Endothelial cell of umbilical vein (primary cell): Measurements from ENCODE around the gene HDAC10. TPM values are rescaled to one million over a fixed set of nuclear protein-coding genes. Genes with fewer than 3 reads are reported as not detected.

Source experiments
- BruUV-seq: library from RNA; stranded (reverse); fragments of 400-500 nt; replicated peaks from 2 replicates; lab custom pipeline; 2021; lab: Mats Ljungman, UMichigan
- CTCF ChIA-PET: fragments of 300-600, 350-600 bp; sonication (Branson Sonifier 250); formaldehyde crosslinking; loops from one replicate; lab custom pipeline; 2021; ENCODE audit warnings: antibody characterized with exemption, inconsistent platforms; lab: Charles Lee
- POLR2A ChIA-PET: fragments of 300-600, 350-600 bp; sonication (Branson Sonifier 250); formaldehyde crosslinking; loops from one replicate; lab custom pipeline; 2021; ENCODE audit warnings: antibody characterized with exemption, inconsistent platforms; lab: Charles Lee
- DNase-seq: peaks from one replicate; pipeline ENCODE4 v3.0.0-alpha.2; 2011; ENCODE audit warnings: low read depth, low spot score
- FAIRE-seq: peaks from 2 replicates; lab custom pipeline; 2011; peaks lifted over from hg19 to GRCh38; lab: Jason Lieb, UNC
- H2AFZ ChIP-seq: 2 replicates; pipeline ENCODE4 v1.6.0; 2012; ENCODE audit warnings: low read depth, low read length, control low read depth, inconsistent platforms
- H3K27ac ChIP-seq: 2 replicates; pipeline ENCODE4 v1.5.1; 2011; ENCODE audit warnings: low read depth, mild to moderate bottlenecking, control low read depth, low read length, moderate library complexity; ENCODE audit not compliant: insufficient read depth
- H3K27me3 ChIP-seq, 2 experiments: 2 replicates each; pipeline versions ENCODE4 v1.6.0 to v1.6.1; 2011; ENCODE audit warnings: low read length in 2 of 2, mixed read lengths in 1 of 2; ENCODE audit not compliant: control insufficient read depth in 2 of 2, insufficient read depth in 2 of 2
- H3K36me3 ChIP-seq, 2 experiments: 2 replicates in 1 of 2; 3 replicates in 1 of 2; pipeline ENCODE4 v1.5.1; 2011; ENCODE audit warnings: low read length in 2 of 2, mild to moderate bottlenecking in 1 of 2, moderate library complexity in 1 of 2; ENCODE audit not compliant: control insufficient read depth in 2 of 2, insufficient read depth in 2 of 2; ENCODE audit errors: extremely low read depth in 1 of 2
- H3K4me1 ChIP-seq: 3 replicates; pipeline ENCODE4 v1.5.1; 2011; ENCODE audit warnings: mild to moderate bottlenecking, low read length; ENCODE audit not compliant: control insufficient read depth, insufficient read depth; ENCODE audit errors: extremely low read depth
- H3K4me2 ChIP-seq: 2 replicates; pipeline ENCODE4 v1.6.1; 2011; ENCODE audit warnings: low read length, control low read depth, mixed read lengths; ENCODE audit not compliant: insufficient read depth
- H3K4me3 ChIP-seq, 3 experiments: fragments of 200-600 bp in 1 of 3; sonication (generic), shearing (Covaris generic) in 1 of 3; replicated peaks in 1 of 3; 2 replicates each; pipeline ENCODE4 v1.5.1; 2011 to 2016; ENCODE audit warnings: control low read depth in 3 of 3, low read length in 3 of 3, mild to moderate bottlenecking in 2 of 3, inconsistent platforms in 1 of 3, low read depth in 1 of 3, moderate library complexity in 1 of 3; ENCODE audit not compliant: insufficient read depth in 1 of 3
- H3K79me2 ChIP-seq: 2 replicates; pipeline ENCODE4 v1.6.0; 2012; ENCODE audit warnings: low read length, inconsistent platforms; ENCODE audit not compliant: control insufficient read depth, insufficient read depth
- H3K9ac ChIP-seq: replicated peaks from 2 replicates; pipeline ENCODE3; 2011; ENCODE audit warnings: low read length, control low read depth; ENCODE audit not compliant: insufficient read depth; ENCODE audit errors: extremely low read depth
- H3K9me1 ChIP-seq: replicated peaks from 3 replicates; pipeline ENCODE4 v1.6.0; 2011; ENCODE audit warnings: mild to moderate bottlenecking, low read length; ENCODE audit not compliant: control insufficient read depth, insufficient read depth; ENCODE audit errors: extremely low read depth
- H3K9me3 ChIP-seq: replicated peaks from 2 replicates; pipeline ENCODE4 v1.5.1; 2012; ENCODE audit warnings: low read length, inconsistent platforms; ENCODE audit not compliant: control insufficient read depth, insufficient read depth
- H4K20me1 ChIP-seq: replicated peaks from 2 replicates; pipeline ENCODE3; 2011; ENCODE audit warnings: mild to moderate bottlenecking, low read length; ENCODE audit not compliant: control insufficient read depth, insufficient read depth; ENCODE audit errors: extremely low read depth
- EZH2 ChIP-seq: IDR thresholded peaks from 2 replicates; pipeline ENCODE4 v1.6.1; 2012; ENCODE audit warnings: borderline replicate concordance, low read depth, mild to moderate bottlenecking, moderate library complexity, low read length, inconsistent platforms; ENCODE audit not compliant: severe bottlenecking
- FOS ChIP-seq: IDR thresholded peaks from 2 replicates; pipeline ENCODE4 v1.6.1; 2011; ENCODE audit warnings: mild to moderate bottlenecking, low read length, moderate library complexity, borderline replicate concordance; ENCODE audit not compliant: insufficient read depth
- GATA2 ChIP-seq: IDR thresholded peaks from 2 replicates; pipeline ENCODE4 v1.7.0; 2011; ENCODE audit warnings: low read depth, mild to moderate bottlenecking, moderate library complexity, mixed read lengths, low read length; ENCODE audit not compliant: insufficient read length, insufficient read depth
- JUN ChIP-seq: IDR thresholded peaks from 2 replicates; pipeline ENCODE4 v1.6.1; 2011; ENCODE audit warnings: borderline replicate concordance, low read depth; ENCODE audit not compliant: insufficient read length, insufficient read depth
- MYC ChIP-seq: IDR thresholded peaks from one replicate; pipeline ENCODE4 v1.6.1; 2011; ENCODE audit warnings: mild to moderate bottlenecking, low read depth, low read length
- POLR2A ChIP-seq: IDR thresholded peaks from 2 replicates; pipeline ENCODE4 v1.6.1; 2012; ENCODE audit warnings: low read depth, mild to moderate bottlenecking, control low read depth, low read length
- POLR2AphosphoS5 ChIP-seq: IDR thresholded peaks from 2 replicates; pipeline ENCODE4 v1.6.1; 2012; ENCODE audit warnings: low read depth, mild to moderate bottlenecking, control low read depth, low read length, moderate library complexity; ENCODE audit not compliant: insufficient read depth
- dilution Hi-C: fragments of 300-500 bp; cut with MboI; formaldehyde crosslinking; loops from one replicate; pipeline ENCODE4 v1.15.0; 2019; ENCODE audit warnings: low sequenced_read_pairs; ENCODE audit not compliant: extremely low pct_ligation_motif_present
- intact Hi-C: fragments of 100-400 bp; cut with micrococcal nuclease; formaldehyde crosslinking; loops from one replicate; pipeline ENCODE4 v1.10.0; 2022
- polyA plus RNA-seq, 4 experiments: library from polyadenylated mRNA; depleted of rRNA in 3 of 4; stranded (reverse) in 3 of 4; unstranded in 1 of 4; fragments of >200 nt; gene quantifications; 2 replicates each; pipeline versions ENCODE4 v1.2.1 to v1.2.3, GENCODE V29; 2011 to 2012; ENCODE audit warnings: missing spikeins in 1 of 4
- total RNA-seq: library from RNA; stranded (reverse); gene quantifications from 2 replicates; pipeline ENCODE4 v1.2.3, GENCODE V29; 2021
- TF ChIP-seq, protein P1 (sequence below): IDR thresholded peaks from 2 replicates; pipeline ENCODE4 v1.6.1; 2011; ENCODE audit not compliant: insufficient read depth, insufficient read length
- TF ChIP-seq, protein P2 (sequence below), 2 donors: IDR thresholded peaks; 1 replicate in 1 of 2; 2 replicates in 1 of 2; pipeline ENCODE4 v1.5.1; 2011; ENCODE audit warnings: low read length in 2 of 2, mild to moderate bottlenecking in 2 of 2, moderate library complexity in 2 of 2, control low read depth in 1 of 2, inconsistent platforms in 1 of 2, low read depth in 1 of 2; ENCODE audit not compliant: insufficient read depth in 1 of 2; ENCODE audit errors: extremely low read depth in 1 of 2

The HDAC10 gene
- total and polyA plus RNA-seq, 2 donors (not counting 3 experiments of a cell fraction or from before 2014, with no cell fraction given), result 32.6 to 47.0 TPM

DNA sequence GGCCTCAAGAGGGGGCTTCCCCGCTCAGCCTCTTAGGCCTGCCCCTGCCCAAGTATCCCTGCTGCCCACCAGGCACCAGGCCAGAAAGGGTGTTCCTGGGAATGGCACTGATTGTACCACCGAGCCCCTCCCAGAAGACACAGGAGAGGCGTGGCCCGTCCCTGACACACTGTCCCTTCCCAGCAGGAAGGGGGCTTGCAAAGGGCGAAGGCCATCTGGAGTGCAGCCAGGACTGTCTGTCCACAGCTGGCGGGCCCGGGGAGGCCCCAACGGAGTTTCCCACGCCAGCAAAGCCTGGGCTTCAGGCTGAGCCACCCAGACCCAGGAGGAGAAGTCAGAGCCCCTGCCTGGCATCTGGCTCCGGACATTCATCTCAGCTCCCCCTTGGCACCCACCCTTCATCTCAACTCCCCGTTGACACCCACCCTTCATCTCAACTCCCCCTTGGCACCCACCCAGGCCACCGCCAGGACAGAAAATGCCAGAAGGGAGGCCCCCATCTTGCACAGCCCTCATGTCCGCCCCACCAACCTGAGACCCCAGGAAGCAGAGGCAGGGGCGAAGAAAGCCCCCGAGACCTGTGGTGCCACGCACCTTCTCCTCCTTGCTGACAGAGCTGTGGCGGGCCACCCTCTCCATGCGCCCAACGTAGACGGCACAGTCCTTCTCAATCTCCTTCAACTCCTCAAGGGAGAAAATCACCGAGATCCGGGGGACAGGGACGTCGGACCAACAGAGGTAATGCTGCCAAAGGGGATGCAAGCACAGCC is 25.7 kb downstream of the HDAC10 start:
- Histone ChIP-seq H4K20me1 (no peaks in the 10 kb centered on the region), H3K9me1 (no peaks in the 10 kb centered on the region), H3K79me2 (no peaks in the 10 kb centered on the region), H3K4me1 (no peaks in the 10 kb centered on the region), H3K36me3 (peaks cover 3 to 47% of the 10 kb centered on the region in 2 experiments), H3K9me3 (no peaks in the 10 kb centered on the region), H3K4me2 (no peak overlapping the region), H3K4me3 (no peak overlapping the region), H3K27ac (no peak overlapping the region), H2AFZ (no peak overlapping the region), H3K27me3 (no peaks in the 10 kb centered on the region), H3K9ac (no peak overlapping the region)
- DNase-seq, result no peak
- BruUV-seq, result no TSS peak
- no peak for FAIRE-seq
- intact Hi-C loops (no loop called here), dilution Hi-C loops (no loop called here)
- TF ChIP-seq GATA2 (no peak), FOS (no peak), MYC (no peak), POLR2AphosphoS5 (no peak), POLR2A (no peak), JUN (no peak)
- TF ChIP-seq, protein P1, sequence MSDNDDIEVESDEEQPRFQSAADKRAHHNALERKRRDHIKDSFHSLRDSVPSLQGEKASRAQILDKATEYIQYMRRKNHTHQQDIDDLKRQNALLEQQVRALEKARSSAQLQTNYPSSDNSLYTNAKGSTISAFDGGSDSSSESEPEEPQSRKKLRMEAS, result no peak
- ChIA-PET CTCF (no interaction called here), POLR2A (no interaction called here)

DNA sequence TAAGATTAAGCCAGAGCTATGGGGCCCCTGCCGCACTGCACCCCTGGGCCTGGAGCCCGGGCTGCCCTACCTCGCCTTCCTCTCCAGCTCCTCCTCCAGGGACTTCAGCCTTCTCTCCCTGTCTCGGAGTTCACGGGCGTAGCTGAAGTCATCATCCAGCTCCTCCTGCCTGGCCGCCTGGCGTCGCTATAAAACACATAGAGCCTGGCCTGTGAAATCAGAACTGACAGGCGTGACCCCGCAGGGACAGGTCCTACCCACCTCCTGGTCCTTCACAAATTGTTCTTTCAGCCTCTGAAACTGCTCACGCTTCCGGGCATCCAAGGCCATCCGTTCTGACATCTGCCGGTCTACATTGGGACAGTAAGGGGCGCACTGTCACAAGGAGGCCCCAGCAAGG is 27.0 kb downstream of the HDAC10 start:
- H3K9me1 ChIP-seq, result no peaks in the 10 kb centered on the region
- no peak overlapping the region for H2AFZ ChIP-seq
- dilution Hi-C loops (no loop called here), intact Hi-C loops (no loop called here)
- H3K36me3 ChIP-seq, result peaks cover 4 to 50% of the 10 kb centered on the region in 2 experiments
- TF ChIP-seq POLR2AphosphoS5, result no peak
- no peak for TF ChIP-seq MYC
- TF ChIP-seq POLR2A, result no peak
- no peak for TF ChIP-seq JUN
- no peak for TF ChIP-seq FOS
- TF ChIP-seq, protein P1, result no peak
- TF ChIP-seq, protein P2, sequence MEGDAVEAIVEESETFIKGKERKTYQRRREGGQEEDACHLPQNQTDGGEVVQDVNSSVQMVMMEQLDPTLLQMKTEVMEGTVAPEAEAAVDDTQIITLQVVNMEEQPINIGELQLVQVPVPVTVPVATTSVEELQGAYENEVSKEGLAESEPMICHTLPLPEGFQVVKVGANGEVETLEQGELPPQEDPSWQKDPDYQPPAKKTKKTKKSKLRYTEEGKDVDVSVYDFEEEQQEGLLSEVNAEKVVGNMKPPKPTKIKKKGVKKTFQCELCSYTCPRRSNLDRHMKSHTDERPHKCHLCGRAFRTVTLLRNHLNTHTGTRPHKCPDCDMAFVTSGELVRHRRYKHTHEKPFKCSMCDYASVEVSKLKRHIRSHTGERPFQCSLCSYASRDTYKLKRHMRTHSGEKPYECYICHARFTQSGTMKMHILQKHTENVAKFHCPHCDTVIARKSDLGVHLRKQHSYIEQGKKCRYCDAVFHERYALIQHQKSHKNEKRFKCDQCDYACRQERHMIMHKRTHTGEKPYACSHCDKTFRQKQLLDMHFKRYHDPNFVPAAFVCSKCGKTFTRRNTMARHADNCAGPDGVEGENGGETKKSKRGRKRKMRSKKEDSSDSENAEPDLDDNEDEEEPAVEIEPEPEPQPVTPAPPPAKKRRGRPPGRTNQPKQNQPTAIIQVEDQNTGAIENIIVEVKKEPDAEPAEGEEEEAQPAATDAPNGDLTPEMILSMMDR (IDR thresholded peaks at IDR 0.05; ENCODE audit: extremely low read depth in 1 of 2, insufficient read depth in 1 of 2, low read depth in 1 of 2, low read length in 2 of 2), result no peak
- no peak for TF ChIP-seq GATA2
- TF ChIP-seq EZH2, result no peak
- H3K9ac ChIP-seq, result no peak overlapping the region
- POLR2A ChIA-PET, result no interaction called here
- H3K4me1 ChIP-seq, result no peaks in the 10 kb centered on the region
- no peaks in the 10 kb centered on the region for H3K27me3 ChIP-seq
- no peak overlapping the region for H3K4me3 ChIP-seq
- FAIRE-seq, result no peak
- no TSS peak for BruUV-seq
- CTCF ChIA-PET, result interaction anchor here (1.3 kb wide), 1 partner anchor 17 kb away, joined by 3 read pairs; no protein-coding TSS in a partner anchor
- H3K9me3 ChIP-seq, result no peaks in the 10 kb centered on the region
- no peaks in the 10 kb centered on the region for H3K79me2 ChIP-seq
- H3K4me2 ChIP-seq, result no peak overlapping the region
- no peaks in the 10 kb centered on the region for H4K20me1 ChIP-seq
- DNase-seq, result no peak
- H3K27ac ChIP-seq, result no peak overlapping the region
